Small intestine (tissue), 7 donors: ENCODE measurements around the gene GTF3A. TPM values are rescaled to one million over a fixed set of nuclear protein-coding genes. Genes with fewer than 3 reads are reported as not detected.

Experiments used
- DNase-seq, 2 donors: peaks; one replicate each; pipeline versions ENCODE4 v3.0.0 to v3.0.0-alpha.2; 2013
- FAIRE-seq: peaks from 2 replicates; lab custom pipeline; 2012; peaks lifted over from hg19 to GRCh38; lab: Jason Lieb, UNC
- H3K27ac ChIP-seq, 3 donors: one replicate each; pipeline ENCODE4 v1.5.1; 2013; ENCODE audit warnings: low read length in 2 of 3, mild to moderate bottlenecking in 2 of 3, control low read depth in 1 of 3, inconsistent platforms in 1 of 3, low read depth in 1 of 3, moderate library complexity in 1 of 3
- H3K27me3 ChIP-seq, 3 donors: one replicate each; pipeline ENCODE4 v1.6.1; 2013; ENCODE audit warnings: low read length in 3 of 3, inconsistent platforms in 1 of 3; ENCODE audit not compliant: control insufficient read depth in 3 of 3, insufficient read depth in 3 of 3
- H3K36me3 ChIP-seq, 3 donors: one replicate each; pipeline ENCODE4 v1.6.1; 2013; ENCODE audit warnings: low read length in 3 of 3, inconsistent platforms in 1 of 3, low read depth in 1 of 3, mild to moderate bottlenecking in 1 of 3, moderate library complexity in 1 of 3; ENCODE audit not compliant: control insufficient read depth in 3 of 3, insufficient read depth in 2 of 3
- H3K4me1 ChIP-seq, 3 donors: one replicate each; pipeline ENCODE4 v1.6.1; 2013; ENCODE audit warnings: low read length in 2 of 3, inconsistent platforms in 1 of 3, low read depth in 1 of 3, mild to moderate bottlenecking in 1 of 3, moderate library complexity in 1 of 3; ENCODE audit not compliant: control insufficient read depth in 3 of 3, insufficient read depth in 2 of 3
- H3K4me3 ChIP-seq, 3 donors: one replicate each; pipeline ENCODE4 v1.5.1; 2013; ENCODE audit warnings: low read length in 3 of 3, control low read depth in 1 of 3, inconsistent platforms in 1 of 3, low read depth in 1 of 3, mild to moderate bottlenecking in 1 of 3, moderate library complexity in 1 of 3
- H3K9me3 ChIP-seq, 2 donors: one replicate each; pipeline ENCODE4 v1.6.1; 2013; ENCODE audit warnings: low read depth in 1 of 2, low read length in 1 of 2; ENCODE audit not compliant: control insufficient read depth in 2 of 2, insufficient read depth in 1 of 2
- WGBS, 3 donors: extraction: QIAGEN DNeasy Blood & Tissue Kit; methylation state at CpG; one replicate each; pipeline ENCODE4 v1.1.7; 2013; 5-methylcytosine and 5-hydroxymethylcytosine counted together
- polyA plus RNA-seq, 4 donors: library from polyadenylated mRNA; stranded (reverse) in 3 of 4; unstranded in 1 of 4; fragments of 200-250 nt in 3 of 4; fragments of 120-200 nt in 1 of 4; gene quantifications; one replicate each; pipeline versions ENCODE4 v1.2.1 to v1.2.3, GENCODE V29; 2013
- donor health status: healthy with polysubstance abuse.
- donor health status: control.
- donor health status: control.
- donor health status: Bipolar disorder and iron deficiency.
- donor health status: healthy.

The GTF3A gene
- polyA plus RNA-seq, 4 donors: 58.3 to 129 (median 112) TPM

DNA sequence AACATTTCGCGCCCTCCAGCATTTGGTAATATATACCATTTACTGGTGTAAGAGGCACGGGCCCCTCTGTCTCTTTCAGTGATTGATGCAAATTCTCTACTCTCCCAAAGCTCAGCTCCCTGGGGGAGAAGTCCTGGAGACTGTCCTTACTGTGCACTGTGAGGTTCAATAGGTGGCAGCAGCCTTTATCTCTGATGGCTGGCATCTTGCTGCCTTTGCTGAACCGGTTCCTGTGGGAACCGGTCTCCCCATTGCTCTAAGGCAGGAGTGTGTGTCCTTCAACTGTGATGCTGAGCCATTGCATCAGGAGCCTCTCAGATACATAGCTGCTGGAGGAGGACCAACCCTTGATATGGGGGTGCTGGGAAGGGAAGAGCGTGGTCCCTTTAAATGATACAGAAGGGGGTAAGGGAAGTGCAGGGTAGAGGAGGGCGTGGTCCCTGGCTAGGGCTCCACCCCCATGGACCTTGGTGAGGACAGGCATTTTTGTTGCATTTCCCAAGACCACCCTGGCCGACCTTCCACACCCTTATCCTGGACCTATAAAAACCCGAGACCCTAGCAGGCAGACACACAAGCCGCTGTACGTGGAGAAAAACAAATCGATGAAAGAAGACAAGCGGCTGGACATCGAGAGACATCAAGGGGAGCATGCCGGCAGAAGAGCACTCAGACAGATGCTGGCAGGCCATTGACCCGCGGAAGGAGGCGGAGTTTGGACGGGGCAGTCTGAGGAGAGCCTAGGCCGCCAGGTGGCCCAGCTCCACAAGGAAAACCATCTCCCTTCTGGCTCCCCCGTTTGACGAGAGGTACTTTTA lies 41.1 kb upstream of the GTF3A start:
- FAIRE-seq: no peak
- Histone ChIP-seq H3K4me3 (no peak overlapping the region), H3K27ac (no peak overlapping the region), H3K4me1 (peaks cover 0 to 3% (median 0%) of the 10 kb centered on the region in 3 donors), H3K9me3 (no peaks in the 10 kb centered on the region), H3K27me3 (no peaks in the 10 kb centered on the region), H3K36me3 (no peaks in the 10 kb centered on the region)
- DNase-seq: no peak
- WGBS, 3 donors: 77 to 85% (median 83%) methylated on average over 22 of the region's 22 CpGs

DNA sequence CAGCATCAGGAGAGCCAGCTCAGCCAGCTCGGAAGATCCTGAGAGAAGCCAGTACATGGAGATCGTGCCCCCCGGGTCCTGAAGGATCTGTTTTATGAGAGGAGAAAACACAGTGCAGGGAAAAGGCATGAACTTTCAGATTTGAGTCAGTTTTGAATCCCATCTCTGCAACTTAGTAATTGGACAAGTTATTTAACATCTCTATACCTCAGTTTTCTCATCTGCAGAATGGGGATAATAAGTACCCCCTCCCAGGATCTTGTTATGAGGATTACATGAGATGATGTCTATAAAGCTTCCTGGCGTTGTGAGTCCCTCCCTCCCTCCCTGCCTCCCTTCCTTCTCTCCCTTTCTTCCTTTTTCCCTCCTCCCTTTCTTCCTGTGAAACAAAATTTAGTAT lies 40.1 kb upstream of the GTF3A start:
- H3K4me3 ChIP-seq: no peak overlapping the region
- no peaks in the 10 kb centered on the region for H3K9me3 ChIP-seq
- no peaks in the 10 kb centered on the region for H3K27me3 ChIP-seq
- H3K27ac ChIP-seq: no peak overlapping the region
- no peak for FAIRE-seq
- no peaks in the 10 kb centered on the region for H3K36me3 ChIP-seq
- 85 to 94% (median 89%) methylated on average over 4 of the region's 4 CpGs for WGBS, 3 donors
- no peak for DNase-seq
- peaks cover 0 to 3% (median 0%) of the 10 kb centered on the region in 3 donors for H3K4me1 ChIP-seq

DNA sequence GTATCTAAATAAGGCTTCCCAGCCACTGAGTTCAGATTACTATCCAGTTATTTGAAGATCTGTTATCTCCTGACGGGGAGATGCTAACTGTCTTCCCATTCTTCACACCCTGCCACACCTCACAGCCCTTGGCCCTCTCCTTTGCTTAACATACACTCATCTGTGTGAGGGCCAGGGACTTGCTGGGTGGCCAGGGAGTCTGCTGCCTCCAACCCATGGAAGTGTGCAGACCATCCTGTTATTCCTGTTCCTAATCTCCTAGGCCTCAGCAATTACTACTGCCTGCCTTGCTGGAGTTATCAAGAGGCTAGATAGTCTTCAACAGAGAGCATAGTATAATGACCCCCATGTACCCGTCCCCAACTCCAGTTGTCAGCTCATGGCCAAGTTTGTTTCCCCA lies 36.2 kb upstream of the GTF3A start:
- no peak overlapping the region for H3K27ac ChIP-seq
- DNase-seq: no peak
- H3K9me3 ChIP-seq: no peaks in the 10 kb centered on the region
- H3K4me3 ChIP-seq: no peak overlapping the region
- no peaks in the 10 kb centered on the region for H3K4me1 ChIP-seq
- FAIRE-seq: no peak
- H3K27me3 ChIP-seq: no peaks in the 10 kb centered on the region
- 46 to 64% (median 58%) methylated on average over 2 of the region's 2 CpGs for WGBS, 3 donors
- H3K36me3 ChIP-seq: no peaks in the 10 kb centered on the region

DNA sequence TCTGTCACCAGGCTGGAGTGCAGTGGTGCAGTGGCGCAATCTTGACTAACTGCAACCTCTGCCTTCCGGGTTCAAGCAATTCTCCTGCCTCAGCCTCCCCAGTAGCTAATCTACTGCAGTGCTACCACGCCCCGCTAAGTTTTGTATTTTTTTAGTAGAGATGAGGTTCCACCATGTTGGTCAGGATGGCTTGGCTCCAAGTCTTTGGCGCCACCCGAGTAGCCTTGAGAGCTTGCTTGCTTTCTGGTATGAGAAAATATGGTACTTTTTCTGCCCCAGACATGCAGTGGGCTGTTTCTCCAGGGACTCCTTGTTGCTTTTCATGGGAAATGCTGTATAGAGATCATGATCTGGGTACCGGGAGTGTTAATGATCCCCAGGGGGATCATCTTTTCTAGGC lies 34.5 kb upstream of the GTF3A start:
- H3K9me3 ChIP-seq: no peaks in the 10 kb centered on the region
- no peak overlapping the region for H3K4me3 ChIP-seq
- no peaks in the 10 kb centered on the region for H3K4me1 ChIP-seq
- WGBS, 3 donors: 93 to 94% (median 94%) methylated on average over 7 of the region's 7 CpGs
- no peak for FAIRE-seq
- H3K27ac ChIP-seq: no peak overlapping the region
- H3K36me3 ChIP-seq: no peaks in the 10 kb centered on the region
- DNase-seq: no peak
- H3K27me3 ChIP-seq: no peaks in the 10 kb centered on the region

DNA sequence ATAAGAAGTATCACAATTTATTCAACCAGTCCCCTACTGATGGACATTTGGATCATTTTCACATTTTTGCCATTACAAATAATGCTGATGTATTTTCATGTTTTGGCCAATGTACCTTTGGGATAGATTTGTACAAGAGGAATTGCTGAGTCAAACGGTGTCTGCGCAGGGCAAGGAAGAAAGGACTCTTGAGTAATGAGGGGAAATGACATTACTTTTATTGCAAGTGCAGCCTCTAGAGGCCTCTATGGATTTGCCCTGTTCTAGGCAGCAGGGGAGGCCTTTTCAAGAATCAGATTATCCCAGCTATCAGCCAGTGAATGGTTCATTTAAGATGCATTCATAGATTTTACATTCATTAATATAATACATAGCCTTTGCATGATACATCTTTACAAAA lies 32.9 kb upstream of the GTF3A start:
- no peak overlapping the region for H3K27ac ChIP-seq
- H3K36me3 ChIP-seq: no peaks in the 10 kb centered on the region
- no peaks in the 10 kb centered on the region for H3K4me1 ChIP-seq
- H3K9me3 ChIP-seq: peaks cover 0 to 3% of the 10 kb centered on the region in 2 donors
- no peaks in the 10 kb centered on the region for H3K27me3 ChIP-seq
- FAIRE-seq (no peak), DNase-seq (no peak)
- H3K4me3 ChIP-seq: no peak overlapping the region
- WGBS, 3 donors: 53 to 77% (median 77%) methylated on average over 2 of the region's 2 CpGs

DNA sequence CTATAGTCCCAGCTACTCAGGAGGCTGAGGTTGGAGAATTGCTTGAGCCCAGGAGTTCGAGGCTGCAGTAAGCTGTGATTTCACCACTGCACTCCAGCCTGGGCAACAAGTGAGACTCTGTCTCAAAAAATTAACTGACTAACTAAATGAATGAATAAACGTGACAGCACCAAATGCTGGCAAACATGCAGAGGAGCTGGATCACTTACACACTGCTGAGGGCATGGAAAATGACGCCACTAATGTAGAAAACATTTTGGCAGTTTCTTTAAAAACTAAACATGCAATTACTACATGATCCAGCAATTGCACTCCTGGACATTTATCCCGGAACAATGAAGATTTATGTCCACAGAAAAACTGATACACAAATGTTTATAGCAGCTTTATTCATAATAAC lies 31.3 kb upstream of the GTF3A start:
- H3K36me3 ChIP-seq: no peaks in the 10 kb centered on the region
- DNase-seq (no peak), FAIRE-seq (no peak)
- no peaks in the 10 kb centered on the region for H3K4me1 ChIP-seq
- H3K4me3 ChIP-seq: no peak overlapping the region
- no peaks in the 10 kb centered on the region for H3K27me3 ChIP-seq
- H3K27ac ChIP-seq: no peak overlapping the region
- peaks cover 0 to 11% of the 10 kb centered on the region in 2 donors for H3K9me3 ChIP-seq
- WGBS, 3 donors: 72 to 74% (median 72%) methylated on average over 4 of the region's 4 CpGs

DNA sequence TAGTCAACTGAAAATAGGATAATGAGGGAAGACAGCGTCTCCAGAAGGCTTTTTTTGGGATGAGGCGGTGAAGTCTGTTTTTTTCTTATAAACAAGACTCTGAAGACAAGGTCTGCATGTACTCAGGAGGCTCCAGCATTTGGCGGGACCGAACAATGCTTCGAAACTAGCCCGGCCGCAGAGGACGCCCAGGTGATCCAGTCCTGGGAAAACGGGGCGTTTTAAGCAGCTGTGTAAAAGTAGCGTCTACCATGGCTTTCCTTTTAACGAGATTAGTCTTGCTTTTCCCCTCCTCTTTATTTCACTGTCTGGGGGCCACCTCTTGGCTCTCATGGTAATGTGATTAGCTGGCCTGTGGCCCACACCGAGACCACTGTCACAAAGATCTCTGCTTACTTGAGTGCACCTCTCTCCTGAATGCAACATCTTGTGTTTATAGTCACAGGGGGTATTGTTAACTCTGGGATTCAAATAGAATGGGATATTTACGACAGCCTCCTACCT lies 29.4 kb upstream of the GTF3A start:
- H3K4me3 ChIP-seq: no peak overlapping the region
- peaks cover 0 to 11% of the 10 kb centered on the region in 2 donors for H3K9me3 ChIP-seq
- no peak for FAIRE-seq
- no peak overlapping the region for H3K27ac ChIP-seq
- no peaks in the 10 kb centered on the region for H3K27me3 ChIP-seq
- no peak for DNase-seq
- no peaks in the 10 kb centered on the region for H3K4me1 ChIP-seq
- 77 to 93% (median 85%) methylated on average over 14 of the region's 14 CpGs for WGBS, 3 donors
- no peaks in the 10 kb centered on the region for H3K36me3 ChIP-seq

DNA sequence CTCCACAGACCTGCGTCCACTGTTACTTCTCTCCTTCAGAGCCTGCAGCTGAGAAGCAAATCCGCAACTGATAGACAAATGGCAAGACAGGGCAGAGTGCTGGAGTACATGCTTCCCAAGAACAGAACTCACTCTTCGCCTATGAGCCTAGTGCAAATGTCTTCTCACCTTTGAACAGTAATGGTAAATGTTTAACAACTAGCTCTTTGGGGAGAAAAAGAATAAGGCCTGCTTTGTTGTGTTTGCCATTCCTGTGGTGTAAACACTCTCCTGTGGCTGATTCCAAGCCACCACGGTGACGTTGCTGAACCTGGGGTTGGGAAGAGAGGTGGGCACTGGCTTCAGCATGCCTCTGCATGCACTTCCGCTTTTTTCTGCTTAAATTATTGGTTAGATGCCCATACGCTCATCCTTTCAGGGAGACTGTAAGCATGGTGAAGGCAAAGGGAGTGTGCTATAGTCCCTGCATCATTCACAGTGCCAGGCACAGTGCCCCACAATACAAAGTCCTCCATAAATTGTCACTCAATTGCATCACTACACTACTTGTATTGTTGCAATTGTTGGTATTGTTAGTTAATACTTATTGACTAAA lies 28.1 kb upstream of the GTF3A start:
- no peaks in the 10 kb centered on the region for H3K36me3 ChIP-seq
- peaks cover 0 to 11% of the 10 kb centered on the region in 2 donors for H3K9me3 ChIP-seq
- 55 to 78% (median 57%) methylated on average over 7 of the region's 7 CpGs for WGBS, 3 donors
- DNase-seq: peak; percentile 41 to 75
- no peak for FAIRE-seq
- peaks cover 0 to 2% (median 0%) of the 10 kb centered on the region in 3 donors for H3K4me1 ChIP-seq
- H3K27ac ChIP-seq: no peak overlapping the region
- H3K27me3 ChIP-seq: no peaks in the 10 kb centered on the region
- H3K4me3 ChIP-seq: no peak overlapping the region
